Activated naive CD8-positive, alpha-beta T cell treated with anti-CD3 and anti-CD28 coated beads, Interleukin-2, amount 50 U/mL, for 24 hours (primary cell): Measurements from ENCODE around the gene HHIPL1.
"Not testable (repeated sequence)": the region's sequence is repeated elsewhere in the genome, so short reads cannot be mapped to it uniquely, and the experiment has no call there.

Source experiments
- ATAC-seq: fragments of 150-1000 bp; cut with Tn5 transposase; one replicate; pipeline ENCODE4 v1.10.0; 2021
- DNase-seq: peaks from one replicate; pipeline ENCODE4 v3.0.0; 2021
- H3K27ac Mint-ChIP-seq: one replicate; pipeline ENCODE4 v1.8.0; 2021; ENCODE audit warnings: mild to moderate bottlenecking, mixed read lengths
- H3K27me3 Mint-ChIP-seq: one replicate; pipeline ENCODE4 v1.8.0; 2021; ENCODE audit warnings: mixed read lengths
- H3K36me3 Mint-ChIP-seq: one replicate; pipeline ENCODE4 v1.8.0; 2021; ENCODE audit warnings: low read depth, mixed read lengths
- H3K4me1 Mint-ChIP-seq: one replicate; pipeline ENCODE4 v1.8.0; 2021; ENCODE audit warnings: mixed read lengths
- H3K4me3 Mint-ChIP-seq: one replicate; pipeline ENCODE4 v1.8.0; 2021; ENCODE audit warnings: mild to moderate bottlenecking, moderate library complexity, mixed read lengths
- H3K9me3 Mint-ChIP-seq: one replicate; pipeline ENCODE4 v1.8.0; 2021; ENCODE audit warnings: mixed read lengths

The HHIPL1 gene

DNA sequence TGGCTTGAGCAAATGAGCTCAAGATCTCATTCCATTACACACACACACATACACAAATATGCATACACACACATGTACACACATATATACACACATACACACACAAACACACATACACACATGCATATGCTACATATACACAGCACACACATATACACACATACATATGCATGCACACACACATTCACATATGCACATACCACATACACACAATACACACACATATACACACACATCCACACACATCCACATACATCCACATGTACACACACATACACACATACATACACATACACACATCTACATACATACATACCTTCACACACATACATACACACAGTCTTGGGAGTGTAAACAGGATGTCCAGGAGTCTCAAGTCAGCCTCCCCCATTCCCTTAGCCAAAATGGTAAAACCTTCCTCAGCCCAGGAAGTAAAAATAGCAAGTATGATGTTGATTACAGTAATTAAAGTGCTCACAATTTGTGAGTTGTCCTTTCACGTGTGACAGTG lies 12.8 kb downstream of the HHIPL1 start:
- no peak overlapping the region for H3K27ac Mint-ChIP-seq
- DNase-seq (no peak), ATAC-seq (no peak)
- H3K4me3 Mint-ChIP-seq, result no peak overlapping the region
- no peaks in the 10 kb centered on the region for H3K9me3 Mint-ChIP-seq
- H3K27me3 Mint-ChIP-seq, result peaks cover 57% of the 10 kb centered on the region
- no peaks in the 10 kb centered on the region for H3K36me3 Mint-ChIP-seq
- peaks cover 3% of the 10 kb centered on the region for H3K4me1 Mint-ChIP-seq

DNA sequence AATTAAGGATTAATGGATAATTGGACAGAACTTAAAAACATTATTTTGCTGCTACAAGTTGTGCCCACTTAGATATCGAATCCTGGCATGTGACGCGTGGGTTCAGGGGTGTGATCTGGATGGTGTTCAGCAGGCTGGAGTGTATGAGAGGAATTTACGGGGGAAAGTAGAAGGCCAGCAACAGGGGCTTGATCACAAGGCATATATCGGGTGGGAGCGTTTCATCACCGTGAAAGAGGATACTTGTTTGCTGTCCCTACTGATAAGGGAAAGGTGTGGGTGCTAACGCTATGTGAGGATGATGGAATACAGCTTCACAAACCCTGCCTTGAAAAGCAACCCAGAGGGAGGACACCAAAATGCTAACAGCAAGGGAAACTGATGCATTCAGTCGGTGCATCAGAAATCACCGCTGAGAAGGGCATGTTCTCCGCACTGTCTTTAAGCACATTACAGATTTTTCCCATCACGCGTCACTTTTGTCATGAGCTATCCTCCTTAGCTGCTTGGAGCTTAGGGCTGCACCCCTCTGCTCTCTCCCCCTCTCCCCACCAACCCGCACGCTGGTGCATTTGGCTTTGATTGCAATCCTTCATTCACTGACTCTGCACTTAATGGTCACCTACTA lies 13.4 kb downstream of the HHIPL1 start:
- H3K4me3 Mint-ChIP-seq, result no peak overlapping the region
- no peaks in the 10 kb centered on the region for H3K9me3 Mint-ChIP-seq
- DNase-seq (no peak), ATAC-seq (no peak)
- H3K4me1 Mint-ChIP-seq, result peaks cover 3% of the 10 kb centered on the region
- peaks cover 60% of the 10 kb centered on the region for H3K27me3 Mint-ChIP-seq
- no peak overlapping the region for H3K27ac Mint-ChIP-seq
- H3K36me3 Mint-ChIP-seq, result no peaks in the 10 kb centered on the region

DNA sequence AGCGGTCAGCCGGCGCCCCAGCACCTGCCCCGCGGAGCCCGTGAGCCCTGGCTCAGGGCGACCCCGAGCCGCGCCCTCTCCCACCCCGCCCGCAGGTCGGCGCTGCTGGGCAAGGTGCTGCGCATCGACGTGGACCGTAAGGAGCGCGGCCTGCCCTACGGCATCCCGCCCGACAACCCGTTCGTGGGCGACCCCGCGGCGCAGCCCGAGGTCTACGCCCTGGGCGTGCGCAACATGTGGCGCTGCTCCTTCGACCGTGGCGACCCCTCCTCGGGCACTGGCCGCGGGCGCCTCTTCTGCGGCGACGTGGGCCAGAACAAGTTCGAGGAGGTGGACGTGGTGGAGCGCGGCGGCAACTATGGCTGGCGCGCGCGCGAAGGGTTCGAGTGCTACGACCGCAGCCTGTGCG lies 14.4 kb downstream of the HHIPL1 start:
- H3K27me3 Mint-ChIP-seq, result peaks cover 61% of the 10 kb centered on the region
- H3K36me3 Mint-ChIP-seq, result no peaks in the 10 kb centered on the region
- H3K4me1 Mint-ChIP-seq, result peaks cover 3% of the 10 kb centered on the region
- no peak overlapping the region for H3K4me3 Mint-ChIP-seq
- ATAC-seq (peak; percentile 70), DNase-seq (no peak)
- H3K27ac Mint-ChIP-seq, result no peak overlapping the region
- no peaks in the 10 kb centered on the region for H3K9me3 Mint-ChIP-seq

DNA sequence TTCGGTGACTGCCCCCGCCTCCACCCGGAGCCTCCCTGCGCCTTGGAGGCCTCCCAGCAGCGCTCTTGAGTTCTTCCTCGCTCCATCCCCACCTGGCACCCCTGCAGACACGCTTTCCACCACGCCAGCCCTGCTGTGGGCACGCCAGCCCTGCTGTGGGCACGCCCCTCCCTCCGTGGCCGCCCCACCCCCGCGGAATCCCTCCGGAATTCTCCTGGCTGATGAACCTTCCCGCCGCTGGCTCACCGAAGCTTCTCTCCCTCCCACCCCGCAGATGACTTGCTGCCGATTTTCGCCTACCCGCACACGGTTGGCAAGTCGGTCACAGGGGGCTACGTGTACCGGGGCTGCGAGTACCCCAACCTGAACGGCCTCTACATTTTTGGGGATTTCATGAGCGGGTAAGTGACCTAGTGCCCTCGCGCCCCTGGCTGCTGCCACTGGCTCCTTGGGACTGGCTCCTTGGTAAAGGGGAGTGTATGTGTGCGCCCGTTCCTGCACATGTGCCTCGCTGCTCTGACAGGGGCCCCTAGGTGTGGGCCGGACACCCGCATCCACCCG lies 15.2 kb downstream of the HHIPL1 start:
- H3K9me3 Mint-ChIP-seq, result no peaks in the 10 kb centered on the region
- H3K4me1 Mint-ChIP-seq, result peaks cover 3% of the 10 kb centered on the region
- no peaks in the 10 kb centered on the region for H3K36me3 Mint-ChIP-seq
- ATAC-seq (no peak), DNase-seq (no peak)
- no peak overlapping the region for H3K4me3 Mint-ChIP-seq
- no peak overlapping the region for H3K27ac Mint-ChIP-seq
- peaks cover 57% of the 10 kb centered on the region for H3K27me3 Mint-ChIP-seq

DNA sequence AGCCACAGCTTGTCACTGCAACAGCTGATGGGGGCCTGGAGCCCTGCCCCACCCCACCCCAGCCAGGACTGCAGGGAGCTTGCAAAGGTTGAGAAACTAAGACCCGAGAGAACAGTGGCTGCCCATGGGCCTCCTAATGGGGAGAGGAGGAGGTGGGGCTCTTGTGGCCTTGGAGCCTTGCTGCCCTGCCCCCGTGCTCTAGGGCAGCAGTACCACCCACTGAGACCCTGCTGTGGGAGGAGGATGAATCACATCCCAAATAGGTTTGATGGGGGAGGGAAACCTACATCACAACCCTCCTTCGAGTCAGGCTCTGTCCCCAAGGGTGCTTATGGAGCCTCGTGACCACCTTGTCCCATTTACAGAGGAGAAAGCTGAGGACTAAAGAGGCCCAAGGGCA lies 15.9 kb downstream of the HHIPL1 start:
- Mint-ChIP-seq H3K4me1 (peaks cover 3% of the 10 kb centered on the region), H3K9me3 (no peaks in the 10 kb centered on the region), H3K27me3 (peaks cover 53% of the 10 kb centered on the region), H3K36me3 (no peaks in the 10 kb centered on the region), H3K4me3 (no peak overlapping the region), H3K27ac (no peak overlapping the region)
- ATAC-seq (no peak), DNase-seq (no peak)

- not testable (repeated sequence) for ATAC-seq, H3K4me3 Mint-ChIP-seq, DNase-seq, H3K4me1 Mint-ChIP-seq, H3K9me3 Mint-ChIP-seq, H3K27ac Mint-ChIP-seq, H3K36me3 Mint-ChIP-seq
- peaks cover 49% of the 10 kb centered on the region for H3K27me3 Mint-ChIP-seq
These were observed 16.3 kb downstream of the HHIPL1 start for GRCh38 chr14:99661206-99661605.

DNA sequence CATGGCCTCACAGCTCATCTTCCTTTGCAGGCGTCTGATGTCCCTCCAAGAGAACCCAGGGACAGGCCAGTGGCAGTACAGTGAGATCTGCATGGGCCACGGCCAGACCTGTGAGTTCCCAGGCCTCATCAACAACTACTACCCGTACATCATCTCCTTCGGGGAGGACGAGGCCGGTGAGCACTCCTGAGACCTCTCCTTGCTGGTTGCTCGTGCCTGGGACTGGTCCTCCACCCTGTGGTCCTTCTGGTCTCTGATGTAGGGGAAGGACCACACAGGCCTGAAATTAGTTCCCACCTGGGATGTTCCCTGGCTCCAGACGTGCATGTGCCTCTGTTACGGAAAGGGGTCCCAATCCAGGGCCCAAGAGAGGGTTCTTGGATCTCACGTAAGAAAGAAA lies 17.9 kb downstream of the HHIPL1 start:
- Mint-ChIP-seq H3K9me3 (no peaks in the 10 kb centered on the region), H3K36me3 (no peaks in the 10 kb centered on the region), H3K4me3 (no peak overlapping the region), H3K4me1 (peaks cover 3% of the 10 kb centered on the region), H3K27ac (no peak overlapping the region), H3K27me3 (peaks cover 41% of the 10 kb centered on the region)
- no peak for DNase-seq
- ATAC-seq, result no peak

DNA sequence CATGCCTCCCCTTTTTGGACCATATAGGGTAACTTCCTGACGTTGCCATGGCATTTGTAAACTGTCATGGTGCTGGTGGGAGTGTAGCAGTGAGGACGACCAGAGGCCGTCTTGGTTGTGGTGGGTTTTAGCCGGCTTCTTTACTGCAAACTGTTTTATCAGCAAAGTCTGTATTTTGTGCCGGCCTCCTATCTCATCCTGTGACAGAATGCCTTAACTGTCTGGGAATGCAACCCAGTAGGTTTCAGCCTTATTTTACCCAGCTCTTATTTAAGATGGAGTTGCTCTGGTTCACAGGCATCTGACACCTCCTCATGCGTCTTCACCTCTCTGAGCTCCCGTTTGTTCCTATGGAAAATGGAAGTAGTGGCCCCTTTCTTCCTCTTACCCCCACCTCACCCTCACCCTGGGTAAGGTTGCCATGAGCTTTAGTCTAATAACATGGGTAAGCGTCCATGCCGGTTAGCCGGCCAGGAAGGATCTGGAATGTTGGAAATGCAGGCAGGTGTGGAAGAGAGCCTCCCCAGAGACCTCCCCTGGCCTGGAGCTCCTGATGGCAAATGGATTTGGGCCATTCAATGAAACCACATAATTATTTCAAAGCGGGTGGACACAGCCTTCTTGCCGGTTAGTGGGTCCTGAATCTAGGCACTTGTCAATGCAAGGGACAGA lies 18.6 kb downstream of the HHIPL1 start:
- peaks cover 3% of the 10 kb centered on the region for H3K4me1 Mint-ChIP-seq
- peaks cover 34% of the 10 kb centered on the region for H3K27me3 Mint-ChIP-seq
- no peak overlapping the region for H3K4me3 Mint-ChIP-seq
- no peak for ATAC-seq
- H3K27ac Mint-ChIP-seq, result no peak overlapping the region
- no peak for DNase-seq
- H3K36me3 Mint-ChIP-seq, result no peaks in the 10 kb centered on the region
- no peaks in the 10 kb centered on the region for H3K9me3 Mint-ChIP-seq

DNA sequence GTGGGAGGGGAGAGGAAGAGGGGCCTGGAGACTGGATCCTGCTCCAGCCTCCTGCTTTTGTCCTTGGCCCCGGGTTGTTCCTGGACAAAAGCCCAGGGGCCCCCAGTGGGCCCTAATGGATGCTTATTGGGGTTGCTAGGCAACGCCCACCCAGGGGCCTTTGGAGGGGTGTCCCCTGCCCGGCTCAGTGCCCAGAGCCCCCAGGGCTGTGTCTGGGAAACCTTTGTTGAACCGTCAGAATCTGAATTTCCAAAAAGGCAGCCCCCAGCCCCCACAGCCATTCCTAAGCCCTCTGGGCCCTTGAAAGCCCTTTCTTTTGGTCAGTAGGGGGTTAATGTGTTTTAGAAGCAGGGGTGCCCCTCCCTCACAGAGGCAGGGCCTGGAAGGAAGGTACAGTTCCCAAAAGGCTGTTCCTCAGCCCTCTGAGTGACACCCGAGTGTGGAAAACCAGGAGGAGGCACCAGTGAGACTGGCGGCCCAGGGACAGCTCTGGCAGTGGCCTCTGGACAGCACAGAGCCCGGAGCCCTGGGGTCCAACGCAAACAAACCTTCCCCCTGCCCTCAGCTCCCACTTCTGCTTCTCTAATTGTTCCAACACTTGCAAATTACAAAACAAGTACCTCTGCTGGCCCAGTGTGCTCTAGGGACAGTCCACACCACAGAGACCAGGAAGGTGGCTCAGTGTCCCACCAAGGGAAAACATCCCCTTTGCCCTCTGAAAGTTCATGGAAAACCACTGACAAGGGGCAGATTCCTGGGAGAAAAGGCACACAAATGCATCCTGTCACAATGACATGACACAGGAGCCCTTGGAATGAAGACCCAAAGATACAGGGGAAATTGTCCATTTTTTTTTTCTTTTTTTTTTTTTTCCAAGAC lies 19.4 kb downstream of the HHIPL1 start:
- Mint-ChIP-seq H3K36me3 (no peaks in the 10 kb centered on the region), H3K4me3 (no peak overlapping the region), H3K27ac (no peak overlapping the region), H3K4me1 (no peaks in the 10 kb centered on the region), H3K9me3 (no peaks in the 10 kb centered on the region), H3K27me3 (peaks cover 29% of the 10 kb centered on the region)
- ATAC-seq, result no peak
- no peak for DNase-seq

- DNase-seq (no peak), ATAC-seq (no peak)
- Mint-ChIP-seq H3K36me3 (no peaks in the 10 kb centered on the region), H3K4me3 (no peak overlapping the region), H3K4me1 (no peaks in the 10 kb centered on the region), H3K9me3 (no peaks in the 10 kb centered on the region), H3K27ac (no peak overlapping the region), H3K27me3 (peaks cover 27% of the 10 kb centered on the region)
These were observed 20.0 kb downstream of the HHIPL1 start for GRCh38 chr14:99664937-99665273.

GRCh38 chr14:99666533-99666932 lies 21.6 kb downstream of the HHIPL1 start:
- no peak for DNase-seq
- Mint-ChIP-seq H3K4me1 (no peaks in the 10 kb centered on the region), H3K4me3 (no peak overlapping the region), H3K9me3 (no peaks in the 10 kb centered on the region), H3K27ac (no peak overlapping the region), H3K36me3 (no peaks in the 10 kb centered on the region), H3K27me3 (peaks cover 16% of the 10 kb centered on the region)
- ATAC-seq, result no peak

DNA sequence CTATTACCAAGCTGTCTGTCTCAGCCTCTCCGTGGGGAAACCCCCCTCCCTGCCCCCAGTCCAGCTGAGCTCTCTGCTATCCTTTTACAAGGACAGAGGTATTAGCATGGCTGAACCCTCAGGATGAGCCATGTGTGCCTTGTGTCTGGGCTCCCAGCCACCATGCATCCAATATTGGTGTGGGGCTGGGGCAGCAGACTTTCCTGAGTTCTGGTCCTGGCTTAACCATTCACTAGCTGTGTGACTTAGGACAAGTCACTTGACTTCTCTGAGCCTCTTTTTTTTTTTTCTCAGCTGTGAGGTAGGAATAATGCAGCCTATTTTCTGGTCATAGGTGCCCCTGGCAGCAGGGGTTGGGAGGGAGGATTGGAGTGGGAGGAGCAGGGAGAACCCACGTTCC lies 22.1 kb downstream of the HHIPL1 start:
- Mint-ChIP-seq H3K36me3 (no peaks in the 10 kb centered on the region), H3K27ac (no peak overlapping the region), H3K4me1 (no peaks in the 10 kb centered on the region), H3K9me3 (no peaks in the 10 kb centered on the region), H3K27me3 (peaks cover 12% of the 10 kb centered on the region), H3K4me3 (no peak overlapping the region)
- ATAC-seq (no peak), DNase-seq (no peak)

DNA sequence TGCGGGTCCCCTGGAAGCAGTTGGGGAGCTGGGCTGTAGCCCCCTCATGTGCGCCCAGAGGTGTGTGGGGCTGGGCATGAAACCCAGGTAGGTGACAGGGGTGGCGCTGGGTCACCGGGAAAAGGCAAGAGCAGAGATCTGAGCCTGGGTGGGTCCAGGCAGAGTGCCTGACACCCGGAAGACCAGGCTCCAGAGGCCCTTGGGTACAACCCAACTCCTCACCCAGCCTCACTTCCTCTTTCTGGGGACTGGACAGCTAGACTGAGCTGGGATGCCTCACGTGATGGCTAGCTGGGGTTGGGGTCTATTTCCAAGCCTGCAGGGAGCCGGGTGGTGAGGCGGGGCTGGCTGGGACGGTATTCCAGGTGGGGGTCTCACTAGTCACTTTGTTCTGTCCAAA lies 22.9 kb downstream of the HHIPL1 start:
- DNase-seq, result no peak
- H3K27me3 Mint-ChIP-seq, result peaks cover 11% of the 10 kb centered on the region
- H3K4me3 Mint-ChIP-seq, result no peak overlapping the region
- no peaks in the 10 kb centered on the region for H3K36me3 Mint-ChIP-seq
- no peaks in the 10 kb centered on the region for H3K9me3 Mint-ChIP-seq
- no peak overlapping the region for H3K27ac Mint-ChIP-seq
- ATAC-seq, result no peak
- peaks cover 4% of the 10 kb centered on the region for H3K4me1 Mint-ChIP-seq

- Mint-ChIP-seq H3K36me3 (no peaks in the 10 kb centered on the region), H3K27me3 (peaks cover 7% of the 10 kb centered on the region), H3K4me3 (no peak overlapping the region), H3K4me1 (peaks cover 5% of the 10 kb centered on the region), H3K9me3 (no peaks in the 10 kb centered on the region), H3K27ac (no peak overlapping the region)
- ATAC-seq (no peak), DNase-seq (no peak)
These were observed 23.7 kb downstream of the HHIPL1 start for GRCh38 chr14:99668307-99669295.
